SKM-1 treated with dmso at 0.1 percent for 144 hours (cell line): ENCODE data around the gene ZNF396.

Experiments
- DNase-seq: peaks from one replicate; lab custom pipeline; 2025; ENCODE audit not compliant: unreplicated experiment; lab: John Stamatoyannopoulos, UW

The ZNF396 gene

DNA sequence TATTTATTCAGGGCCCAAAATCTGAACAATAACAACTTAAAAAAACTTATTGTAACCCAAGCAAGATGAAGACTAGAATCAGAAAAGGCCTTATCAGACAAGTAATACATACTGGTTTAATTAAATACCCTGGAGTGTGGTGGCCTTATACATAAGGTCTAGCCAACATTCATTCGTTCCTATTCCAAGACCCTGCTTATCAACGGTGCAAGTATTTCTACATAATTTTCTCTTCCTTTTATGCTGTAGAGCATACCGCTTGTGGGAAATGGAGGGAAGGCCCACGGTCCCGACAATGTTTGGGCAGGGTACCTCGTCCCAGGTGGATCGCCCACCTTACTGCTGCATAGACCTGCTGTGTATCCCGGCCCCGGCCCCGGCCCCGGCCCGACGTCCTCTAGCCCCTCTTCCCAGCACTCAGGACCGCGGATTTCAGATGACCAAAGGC lies 33.6 kb downstream of the ZNF396 start:
- DNase-seq = no peak

DNA sequence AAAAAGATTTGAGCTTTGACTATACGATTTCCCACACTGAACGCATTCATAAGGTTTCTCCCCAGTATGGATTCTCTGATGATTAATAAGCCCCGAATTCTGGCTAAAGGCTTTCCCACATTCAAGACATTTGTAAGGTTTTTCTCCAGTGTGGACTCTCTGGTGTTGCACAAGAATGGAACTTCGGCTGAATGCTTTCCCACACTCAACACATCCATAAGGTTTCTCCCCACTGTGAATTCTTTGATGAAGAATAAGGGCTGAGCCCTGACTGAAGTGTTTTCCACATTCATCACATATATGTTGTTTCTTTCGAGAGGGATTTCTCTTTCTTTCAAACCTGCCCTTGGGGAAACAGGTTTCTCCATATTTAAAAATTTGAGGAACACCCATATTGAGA lies 39.9 kb downstream of the ZNF396 start:
- DNase-seq = no peak

DNA sequence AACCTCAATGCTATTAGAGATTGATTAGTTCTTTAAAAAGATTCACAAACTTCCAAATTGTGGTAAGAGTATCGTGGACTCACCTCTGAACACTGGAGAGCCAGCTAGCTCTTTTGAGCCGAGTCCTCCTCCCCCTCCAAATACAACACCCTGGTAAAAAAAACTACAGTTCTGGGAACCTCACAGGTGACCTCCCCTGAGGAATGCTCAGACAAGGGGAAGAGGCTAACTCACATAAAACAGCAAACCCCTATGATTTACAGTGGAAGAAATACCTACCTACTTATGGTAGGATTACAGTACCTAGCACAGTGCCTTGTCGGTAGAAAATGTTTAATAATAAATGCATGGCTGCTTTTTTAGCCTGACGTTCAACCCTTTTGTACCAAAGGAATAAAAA lies 41.3 kb downstream of the ZNF396 start:
- no peak for DNase-seq

DNA sequence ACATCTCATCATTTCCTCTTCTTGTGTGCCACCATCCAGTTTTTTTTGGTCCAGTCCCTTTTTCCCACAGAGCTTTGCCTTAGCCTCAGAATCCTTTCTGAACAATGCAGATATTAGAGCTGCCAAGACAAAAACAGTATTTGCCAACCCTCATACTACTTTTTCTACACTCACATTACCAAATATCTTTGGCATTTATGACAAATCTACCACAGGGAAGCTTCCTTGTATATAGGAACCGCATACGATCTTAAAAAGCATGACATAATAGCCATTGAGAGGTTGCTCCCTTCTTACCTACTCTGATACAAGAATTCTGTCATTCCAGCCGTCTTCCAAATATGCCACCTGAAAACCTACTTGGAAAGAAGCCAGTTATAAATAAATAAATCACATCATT lies 42.3 kb downstream of the ZNF396 start:
- DNase-seq = no peak

DNA sequence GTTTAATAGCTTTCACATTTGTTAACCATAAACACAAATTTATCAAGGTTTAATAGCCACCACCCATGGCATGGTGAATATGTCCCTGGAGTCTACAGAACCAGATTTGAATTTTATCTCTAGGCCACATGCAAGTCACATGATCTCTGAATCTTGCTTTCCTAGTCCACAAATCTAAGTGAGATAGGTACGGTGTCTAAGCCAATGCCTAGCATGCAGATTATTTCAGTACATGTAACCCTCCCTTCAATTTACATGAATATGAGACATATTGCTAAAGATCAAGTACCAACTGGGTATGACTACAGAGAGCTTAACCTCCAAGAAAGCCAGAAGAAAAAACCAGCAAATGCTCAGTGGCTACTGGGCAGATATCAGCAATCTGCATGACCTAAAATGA lies 42.9 kb downstream of the ZNF396 start:
- DNase-seq = no peak

DNA sequence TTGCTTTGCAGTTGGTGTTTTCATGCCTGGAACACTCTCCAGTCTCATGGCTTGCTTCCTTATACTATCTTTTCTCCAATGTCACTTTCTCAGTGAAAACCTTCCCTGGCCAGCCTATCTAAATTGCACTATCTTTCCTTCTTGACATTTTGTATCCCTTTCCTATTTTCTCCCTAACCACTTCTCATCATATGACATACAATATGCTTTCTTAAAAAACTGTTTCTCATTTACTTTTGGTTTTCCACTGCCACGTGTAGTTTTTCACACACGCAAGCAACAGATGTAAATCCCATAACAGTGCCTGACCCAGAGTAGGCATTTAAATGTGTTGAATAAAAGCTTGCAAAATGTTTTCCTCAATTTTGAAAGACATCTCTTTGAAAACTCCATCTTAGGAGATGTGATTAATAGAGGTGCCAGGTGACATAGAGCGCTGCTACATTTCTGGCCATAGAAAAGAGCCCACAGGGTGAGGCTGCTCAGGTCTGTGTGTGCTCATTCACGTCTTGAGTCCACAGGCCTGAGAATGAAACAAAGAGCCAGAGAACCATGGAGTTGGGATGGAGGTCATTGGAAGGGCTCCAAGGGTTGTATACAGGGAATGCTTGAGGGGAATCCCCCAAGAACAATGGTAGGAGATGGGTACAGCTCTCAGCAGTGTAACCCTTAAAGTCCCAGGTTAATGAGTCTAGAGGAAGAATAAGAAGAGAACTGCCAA lies 45.6 kb downstream of the ZNF396 start:
- DNase-seq = no peak

DNA sequence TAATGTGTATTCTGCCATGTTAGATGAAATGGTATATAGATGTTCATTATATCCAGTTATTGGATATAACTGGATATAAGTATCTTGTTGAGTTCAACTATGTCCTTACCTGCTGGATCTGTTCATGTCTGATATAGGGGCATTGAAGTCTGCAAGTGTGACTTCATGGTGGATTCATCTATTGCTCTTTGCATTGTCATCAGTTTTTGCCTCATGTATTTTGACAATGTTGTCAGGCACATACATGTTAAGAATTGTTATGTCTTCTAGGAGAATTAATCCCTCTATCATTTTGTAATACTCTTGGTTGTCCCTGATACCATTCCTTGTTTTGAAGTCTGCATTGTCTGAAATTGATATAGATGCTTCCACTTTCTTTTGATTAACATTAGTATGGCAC lies 48.3 kb downstream of the ZNF396 start:
- DNase-seq = no peak

DNA sequence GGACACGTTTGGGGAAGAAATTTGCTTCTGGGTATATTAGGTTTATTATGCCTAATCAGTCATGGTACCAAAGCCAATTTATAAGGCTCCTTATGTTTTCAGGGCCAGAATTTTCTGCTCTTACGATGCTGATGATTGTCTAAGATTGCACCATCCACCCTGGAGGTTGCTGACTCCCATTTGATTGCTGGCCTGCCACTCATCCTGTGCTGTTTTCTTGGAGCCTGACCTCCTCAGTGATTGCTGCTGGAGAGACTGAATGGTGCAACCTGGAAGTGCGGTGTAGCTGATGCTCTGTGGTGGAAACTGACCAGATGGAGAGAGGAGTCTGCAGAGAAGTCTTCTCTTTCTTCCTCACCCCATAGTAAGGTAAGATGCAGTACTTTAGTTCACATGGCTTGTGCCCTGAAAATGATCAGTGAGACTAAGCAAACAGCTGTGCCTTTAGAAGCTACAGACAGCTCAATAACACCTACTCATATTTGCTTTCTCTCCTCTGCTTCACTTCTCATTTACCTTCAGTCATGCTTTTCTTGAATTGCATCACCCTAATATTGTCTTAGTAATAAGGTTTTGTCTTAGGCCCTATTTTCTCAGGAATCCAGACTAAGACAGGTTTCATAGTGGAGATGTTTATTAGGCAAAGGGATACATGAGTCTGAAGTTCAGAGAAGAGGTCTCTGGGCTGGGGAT lies 50.3 kb downstream of the ZNF396 start:
- DNase-seq = no peak

DNA sequence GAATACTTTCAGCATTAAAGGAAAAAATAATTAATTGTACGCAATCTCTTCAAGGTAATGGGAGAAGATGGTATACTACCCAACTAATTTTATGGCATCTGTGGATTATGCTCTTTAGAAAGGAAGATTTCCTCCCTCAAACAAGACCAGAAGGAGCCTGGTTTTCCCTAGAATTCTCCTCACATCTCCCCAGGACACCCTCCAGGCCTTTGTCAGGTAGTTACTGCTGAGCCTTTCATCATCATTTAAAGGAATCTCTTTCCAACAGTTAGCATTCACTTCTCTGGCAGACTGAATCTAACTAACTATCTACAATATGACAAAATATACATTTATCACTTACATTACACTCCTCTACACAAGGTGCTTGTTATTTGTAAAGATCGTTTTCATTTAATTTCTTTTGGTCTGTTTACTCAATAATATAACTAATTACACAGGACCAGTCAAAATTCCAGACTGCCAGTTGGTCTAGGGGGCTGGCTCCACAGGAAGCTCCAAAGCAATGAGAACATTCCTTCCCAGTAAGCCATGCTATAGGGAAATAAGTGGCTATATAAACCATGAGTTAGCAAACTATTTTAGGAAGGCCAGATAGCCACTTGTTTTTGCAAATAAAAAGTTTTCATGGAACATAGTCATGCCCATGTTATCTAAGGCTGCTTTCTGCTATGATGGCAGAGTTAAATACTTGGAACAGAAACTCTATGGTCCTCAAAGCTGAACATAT lies 52.0 kb downstream of the ZNF396 start:
- DNase-seq = no peak

DNA sequence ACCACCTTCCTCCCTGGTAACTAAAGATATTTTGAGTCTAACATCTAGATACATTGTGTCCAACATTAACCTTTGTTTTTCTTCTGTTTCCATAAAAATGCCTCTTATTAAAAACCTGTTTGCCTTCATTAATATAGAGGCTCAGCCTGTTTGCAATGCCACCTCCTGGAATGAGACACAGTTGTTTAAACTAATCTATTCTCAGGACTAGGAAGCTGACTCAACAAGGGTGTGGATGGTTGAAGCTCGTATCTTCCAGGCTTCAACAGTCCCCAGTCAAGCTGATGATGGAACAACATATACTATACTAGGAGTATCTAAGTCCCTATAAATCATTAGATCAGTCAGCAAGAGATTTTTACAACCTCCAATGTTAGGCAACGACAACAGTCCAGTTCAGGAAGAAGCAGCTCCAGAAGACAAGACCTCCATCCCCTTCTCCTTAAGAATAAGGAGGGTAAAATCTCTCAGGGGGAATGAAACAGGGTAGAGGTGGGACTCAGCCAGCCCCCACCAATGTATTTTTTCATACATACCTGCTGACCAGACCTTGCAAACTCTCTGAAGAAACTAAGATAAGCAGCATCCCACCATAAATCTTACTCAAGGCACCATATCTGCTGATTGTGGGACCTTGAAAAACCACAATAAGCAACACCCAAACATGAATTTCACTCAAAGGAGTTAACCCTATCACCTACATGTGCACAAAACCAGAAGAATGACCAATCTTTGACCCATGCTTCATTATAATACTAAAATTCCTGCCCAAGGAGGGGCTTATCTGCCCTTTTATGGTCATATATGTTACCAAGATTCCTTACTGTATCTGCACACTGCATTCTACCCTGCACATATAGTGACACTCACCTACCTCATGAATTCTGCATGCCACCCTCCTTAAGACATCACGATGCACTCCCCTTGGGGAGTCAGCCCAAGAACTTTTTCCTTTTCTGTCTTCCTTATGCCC lies 54.4 kb downstream of the ZNF396 start:
- DNase-seq = no peak
